Measurements from ENCODE around the gene VASH1. TPM values are rescaled to one million over a fixed set of nuclear protein-coding genes. Genes with fewer than 3 reads are reported as not detected.

Gene VASH1
- total RNA-seq, 2 donors from 2014 or later = 10.3 to 19.8 TPM

- WGBS, 2 experiments (ENCODE audit: insufficient coverage in 1 of 2, insufficient read length in 1 of 2) = 91% methylated on average over 10 to 14 of the region's 14 CpGs
- peaks cover 73% of the 10 kb centered on the region for H3K27me3 Mint-ChIP-seq (ENCODE audit: insufficient read depth)
- peaks cover 50% of the 10 kb centered on the region for H3K27me3 ChIP-seq (ENCODE audit: control insufficient read depth, insufficient read depth, low read length, poor library complexity, severe bottlenecking)
These were observed 2.1 kb downstream of the VASH1 start for GRCh38 chr14:76763096-76764041.

GRCh38 chr14:76765461-76765931 is 4.2 kb downstream of the VASH1 start:
- Mint-ChIP-seq H3K4me1 (peaks cover 8% of the 10 kb centered on the region), H3K36me3 (ENCODE audit: low read depth) (peaks cover 3% of the 10 kb centered on the region), H3K27me3 (ENCODE audit: insufficient read depth) (peaks cover 54% of the 10 kb centered on the region), H3K9me3 (no peaks in the 10 kb centered on the region), H3K27ac (no peak overlapping the region), H3K4me3 (no peak overlapping the region)
- DNase-seq = peak; percentile 44
- Histone ChIP-seq H3K9me3 (ENCODE audit: control insufficient read depth, low read length) (no peaks in the 10 kb centered on the region), H3K9ac (ENCODE audit: extremely low read depth, low read length, poor library complexity, severe bottlenecking) (no peak overlapping the region), H3K4me1 (ENCODE audit: control insufficient read depth, insufficient read depth, low read length) (no peaks in the 10 kb centered on the region), H3K27ac (ENCODE audit: low read depth, low read length) (no peak overlapping the region), H3K36me3 (ENCODE audit: control insufficient read depth, insufficient read depth, low read length) (no peaks in the 10 kb centered on the region), H3K4me3 (ENCODE audit: low read length) (no peak overlapping the region), H3K27me3 (ENCODE audit: control insufficient read depth, insufficient read depth, low read length, poor library complexity, severe bottlenecking) (peaks cover 32% of the 10 kb centered on the region)
- no peak for TF ChIP-seq CTCF (conservative IDR thresholded peaks at IDR 0.05)
- WGBS, 2 experiments (ENCODE audit: insufficient coverage in 1 of 2, insufficient read length in 1 of 2) = 80 to 90% methylated on average over 6 of the region's 6 CpGs

More at GRCh38 chr14:76763096-76764041, 2.1 kb downstream of the VASH1 start:
- peak; percentile 21 for DNase-seq
- Histone ChIP-seq H3K9me3 (ENCODE audit: control insufficient read depth, low read length) (no peaks in the 10 kb centered on the region), H3K27ac (ENCODE audit: low read depth, low read length) (no peak overlapping the region), H3K4me1 (ENCODE audit: control insufficient read depth, insufficient read depth, low read length) (no peaks in the 10 kb centered on the region), H3K36me3 (ENCODE audit: control insufficient read depth, insufficient read depth, low read length) (no peaks in the 10 kb centered on the region), H3K9ac (ENCODE audit: extremely low read depth, low read length, poor library complexity, severe bottlenecking) (no peak overlapping the region), H3K4me3 (ENCODE audit: low read length) (peak overlapping the region; percentile 82)
- H3K36me3 Mint-ChIP-seq (ENCODE audit: low read depth) = peaks cover 3% of the 10 kb centered on the region
- no peak for TF ChIP-seq CTCF (conservative IDR thresholded peaks at IDR 0.05)
- peaks cover 7% of the 10 kb centered on the region for H3K4me1 Mint-ChIP-seq
- H3K27ac Mint-ChIP-seq = no peak overlapping the region
- peak overlapping the region; percentile 65 for H3K4me3 Mint-ChIP-seq
- no peaks in the 10 kb centered on the region for H3K9me3 Mint-ChIP-seq

- H3K9me3 ChIP-seq (ENCODE audit: control insufficient read depth, low read length) = no peaks in the 10 kb centered on the region
- H3K9ac ChIP-seq (ENCODE audit: extremely low read depth, low read length, poor library complexity, severe bottlenecking) = no peak overlapping the region
- no peaks in the 10 kb centered on the region for H3K36me3 ChIP-seq (ENCODE audit: control insufficient read depth, insufficient read depth, low read length)
- Mint-ChIP-seq H3K27me3 (ENCODE audit: insufficient read depth) (peaks cover 36% of the 10 kb centered on the region), H3K27ac (no peak overlapping the region), H3K9me3 (no peaks in the 10 kb centered on the region), H3K4me3 (no peak overlapping the region), H3K36me3 (ENCODE audit: low read depth) (peaks cover 2% of the 10 kb centered on the region), H3K4me1 (peaks cover 11% of the 10 kb centered on the region)
- peaks cover 15% of the 10 kb centered on the region for H3K27me3 ChIP-seq (ENCODE audit: control insufficient read depth, insufficient read depth, low read length, poor library complexity, severe bottlenecking)
- 47 to 67% methylated on average over 4 to 15 of the region's 15 CpGs for WGBS, 2 experiments (ENCODE audit: insufficient coverage in 1 of 2, insufficient read length in 1 of 2)
- peak; percentile 75 for DNase-seq
- H3K27ac ChIP-seq (ENCODE audit: low read depth, low read length) = peak overlapping the region; percentile 51
- peaks cover 6% of the 10 kb centered on the region for H3K4me1 ChIP-seq (ENCODE audit: control insufficient read depth, insufficient read depth, low read length)
- TF ChIP-seq CTCF (conservative IDR thresholded peaks at IDR 0.05) = no peak
- H3K4me3 ChIP-seq (ENCODE audit: low read length) = no peak overlapping the region
These were observed 6.7 kb downstream of the VASH1 start for GRCh38 chr14:76767681-76768656.
